Stimulated activated CD8-positive, alpha-beta memory T cell treated with anti-CD3 and anti-CD28 coated beads, Interleukin-7, amount 100 ng/mL, for 24 hours (primary cell): ENCODE results near the gene SMIM21.

ENCODE experiments used
- DNase-seq: peaks from one replicate; pipeline ENCODE4 v3.0.0-alpha.2; 2020; ENCODE audit warnings: low read depth

SMIM21 gene

DNA sequence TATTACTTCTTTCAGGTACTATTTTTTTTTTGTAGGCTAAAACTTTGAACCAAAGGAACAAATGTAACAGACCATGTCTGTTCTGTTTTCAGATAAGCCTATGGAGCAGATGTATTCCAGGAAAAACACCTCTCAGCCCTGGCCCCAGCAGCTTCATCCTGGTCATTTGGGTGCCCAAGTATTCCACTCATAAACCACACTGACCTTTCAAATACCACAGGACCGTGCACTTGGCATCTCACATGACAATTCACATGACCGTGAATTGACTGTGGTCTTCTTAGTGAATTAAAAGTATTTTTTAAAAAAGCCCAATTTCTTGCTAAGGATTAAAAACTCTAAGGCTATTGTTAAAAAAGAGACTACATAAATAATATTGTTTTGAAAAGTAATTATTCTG lies 50.2 kb downstream of the SMIM21 start:
- no peak for DNase-seq

DNA sequence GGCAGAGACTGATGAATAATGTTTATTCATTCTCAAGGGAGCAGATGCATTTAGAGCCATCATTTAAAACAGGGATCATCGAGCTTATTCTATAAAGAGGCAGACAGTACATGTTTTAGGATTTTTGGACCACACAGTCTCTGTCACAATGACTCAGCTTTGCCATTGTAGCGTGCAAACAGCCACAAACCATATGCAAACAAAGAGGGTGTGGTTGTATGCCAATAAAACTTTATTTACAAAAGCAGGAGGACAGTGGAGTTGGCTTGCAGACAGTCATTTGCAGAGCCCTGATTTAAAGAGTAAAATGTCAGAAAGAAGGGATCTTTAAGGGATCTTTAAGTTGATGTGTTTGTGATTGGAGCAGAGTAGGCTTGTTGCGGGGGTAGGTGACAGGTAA lies 51.5 kb downstream of the SMIM21 start:
- no peak for DNase-seq

DNA sequence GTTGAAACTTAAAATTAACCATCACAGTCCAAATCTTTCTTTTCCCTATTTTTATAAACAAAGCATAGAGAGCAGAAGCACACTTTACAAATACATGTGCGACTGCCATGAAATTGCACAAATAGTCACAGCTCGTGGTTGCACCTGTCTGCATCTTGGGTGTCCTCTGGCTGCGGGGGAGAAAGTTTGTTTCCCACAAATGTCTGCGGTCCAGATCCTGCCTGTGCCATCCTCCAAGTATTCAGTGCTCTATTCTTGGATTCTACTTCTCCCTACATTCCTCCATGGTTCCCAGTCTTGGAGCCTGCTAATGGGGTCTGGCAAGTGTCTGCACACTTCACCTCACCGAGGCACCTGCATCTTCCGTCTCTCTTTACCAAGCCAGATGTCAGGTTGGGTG lies 52.2 kb downstream of the SMIM21 start:
- DNase-seq, result no peak

DNA sequence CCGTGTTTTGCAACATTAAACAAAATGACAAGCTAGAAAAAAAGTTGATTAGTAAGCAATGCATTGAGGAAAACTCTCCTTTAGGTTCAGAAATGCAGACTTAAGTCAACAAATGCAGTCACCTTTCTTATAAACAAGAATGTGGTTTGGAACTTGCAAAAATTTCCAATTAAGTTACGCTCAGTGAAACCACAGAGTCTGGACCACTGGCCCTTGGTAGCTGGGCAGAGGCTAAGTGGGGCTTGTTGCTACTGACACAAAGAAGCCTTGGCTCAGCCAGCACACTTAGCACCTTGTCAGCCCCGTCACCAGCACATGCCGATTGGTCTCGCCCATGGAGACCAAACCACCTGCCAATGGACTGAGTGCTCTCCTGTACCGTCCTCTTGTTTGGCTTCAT lies 53.0 kb downstream of the SMIM21 start:
- no peak for DNase-seq

DNA sequence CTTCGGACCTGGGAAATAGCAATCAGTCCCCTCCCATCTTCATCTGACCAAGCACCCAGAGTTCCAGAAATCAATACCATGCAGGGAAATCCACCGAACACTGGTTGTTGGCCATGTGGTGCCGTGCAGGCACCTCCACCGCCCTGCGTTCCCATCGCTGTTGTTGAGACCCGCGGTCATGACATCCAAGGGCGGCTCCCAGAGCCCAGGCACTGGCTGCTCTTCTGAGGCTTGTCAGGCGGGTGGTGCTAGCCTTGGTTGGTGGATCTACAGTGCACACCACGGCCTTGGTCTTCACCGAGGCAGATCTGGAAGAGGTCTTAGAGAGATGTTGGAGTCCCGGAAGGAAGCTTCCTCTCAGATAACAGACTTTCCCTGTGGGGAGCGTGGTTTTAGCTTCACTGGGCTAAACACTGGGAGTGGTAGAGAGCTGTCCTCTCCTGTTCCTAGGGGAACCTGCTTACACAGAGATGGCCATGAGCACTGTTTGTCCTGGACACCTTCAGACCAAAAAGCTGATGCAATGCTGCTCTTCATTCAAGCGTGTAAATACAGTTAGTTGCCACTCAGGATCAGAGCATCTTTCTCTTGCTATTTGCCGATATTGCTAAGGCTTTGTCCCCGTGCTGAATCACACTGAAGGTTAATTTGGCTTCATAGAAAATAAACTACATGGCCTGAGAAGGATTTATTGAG lies 58.3 kb downstream of the SMIM21 start:
- no peak for DNase-seq

DNA sequence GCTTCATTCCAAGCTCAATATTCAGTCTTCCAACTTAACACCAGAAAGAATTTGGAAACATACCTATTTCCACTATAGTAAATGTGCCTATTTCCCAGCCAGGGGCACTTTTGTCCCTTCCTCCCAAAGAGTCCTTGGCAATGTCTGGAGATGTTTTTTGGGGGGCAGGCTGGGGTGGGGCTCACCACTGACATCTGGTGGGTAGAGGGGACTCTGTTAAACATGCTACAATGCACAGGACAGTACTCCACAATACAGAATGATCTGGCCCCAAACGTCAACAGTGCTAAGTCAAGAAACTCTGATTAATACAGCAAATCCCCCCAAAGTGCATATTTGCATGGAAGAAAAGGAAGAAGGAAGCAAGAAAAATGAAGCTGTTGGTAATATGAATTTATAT lies 61.7 kb downstream of the SMIM21 start:
- DNase-seq, result no peak

DNA sequence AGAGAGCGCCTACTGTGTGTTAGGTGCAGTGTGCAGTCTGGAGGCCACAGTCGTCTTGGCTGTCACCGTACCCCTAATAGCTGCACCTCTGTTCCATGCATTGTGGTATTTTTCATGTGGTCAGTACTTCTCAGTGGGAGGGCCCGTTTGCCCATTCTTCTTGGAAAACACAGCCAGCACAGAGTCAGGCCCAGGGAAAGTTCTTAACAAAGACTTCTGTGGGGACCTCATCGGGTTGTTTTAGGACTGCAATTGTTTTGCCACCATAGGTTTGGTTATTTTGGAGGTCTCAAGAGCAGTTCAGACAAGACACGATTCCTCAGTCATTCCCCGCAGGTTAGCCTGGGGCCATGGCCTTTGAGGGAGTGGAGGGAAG lies 62.3 kb downstream of the SMIM21 start:
- DNase-seq, result no peak

DNA sequence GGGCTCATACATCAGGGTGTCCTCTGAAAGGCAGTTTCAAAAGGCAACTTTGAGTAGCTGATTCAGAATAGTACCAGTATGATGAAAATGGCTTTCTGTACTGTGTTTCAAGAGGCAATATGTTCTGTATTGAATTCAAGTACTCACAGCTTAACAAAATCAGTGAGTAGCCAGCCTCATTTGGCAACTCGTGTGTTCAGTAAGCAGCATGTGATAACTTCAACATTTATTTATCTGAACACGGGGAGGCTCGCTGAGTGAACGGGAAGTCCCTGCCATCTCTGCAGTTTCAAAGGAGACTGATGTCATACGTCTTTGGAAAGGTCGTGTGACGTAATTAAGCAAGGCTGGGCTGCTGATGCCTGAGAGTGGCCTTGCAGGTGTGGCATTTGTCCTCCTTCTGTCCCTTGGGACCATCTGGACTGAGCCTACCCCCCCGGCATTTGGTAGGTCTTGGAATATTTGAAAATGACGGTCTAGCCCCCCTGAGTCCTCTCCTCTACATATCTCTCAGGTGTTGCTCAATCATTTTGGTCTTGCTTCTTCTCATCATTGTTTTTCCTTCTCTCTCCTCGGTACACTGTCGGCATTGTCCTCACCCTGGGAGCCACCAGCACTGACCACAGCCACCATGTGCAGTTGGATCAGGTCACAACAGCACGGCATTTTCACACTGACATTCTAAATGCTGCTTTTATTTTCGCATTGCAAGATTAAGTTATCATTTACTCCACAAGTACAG lies 62.8 kb downstream of the SMIM21 start:
- no peak for DNase-seq

DNA sequence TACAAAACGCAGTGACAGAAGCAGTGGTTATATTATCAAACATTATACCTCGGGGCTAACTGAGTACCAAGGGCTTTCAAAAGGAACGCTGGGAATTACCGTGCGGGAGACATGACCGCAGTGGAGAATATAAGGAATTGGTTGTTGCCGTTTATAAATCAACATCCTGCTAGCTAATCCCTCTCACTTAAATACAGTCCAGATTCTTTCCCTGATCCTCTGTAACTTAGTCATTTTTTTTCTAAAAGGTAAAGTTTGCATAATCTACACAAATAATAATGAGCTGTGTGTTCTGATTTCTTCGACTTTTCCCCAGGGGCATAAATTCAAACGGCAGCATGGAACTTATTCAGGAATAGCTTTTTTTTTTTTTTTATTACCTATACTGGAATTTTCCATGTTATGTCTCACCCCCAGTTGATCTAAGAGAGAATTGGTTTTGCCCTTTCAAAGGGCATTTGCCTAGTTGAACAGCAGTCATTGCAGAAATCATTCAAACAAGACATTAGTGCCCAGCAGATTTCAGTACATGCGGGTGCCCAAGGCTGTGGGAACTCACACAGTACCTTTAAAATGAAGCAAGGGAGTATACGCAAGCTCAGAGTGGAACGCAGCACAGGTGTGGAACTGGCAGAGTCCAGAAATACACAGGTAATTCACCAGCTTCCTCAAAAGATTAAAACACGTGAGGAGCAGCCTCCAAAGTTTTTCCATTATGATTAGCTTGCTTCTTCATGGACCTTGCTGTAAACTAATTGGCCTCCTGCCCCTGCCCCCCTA lies 63.9 kb downstream of the SMIM21 start:
- DNase-seq, result no peak

DNA sequence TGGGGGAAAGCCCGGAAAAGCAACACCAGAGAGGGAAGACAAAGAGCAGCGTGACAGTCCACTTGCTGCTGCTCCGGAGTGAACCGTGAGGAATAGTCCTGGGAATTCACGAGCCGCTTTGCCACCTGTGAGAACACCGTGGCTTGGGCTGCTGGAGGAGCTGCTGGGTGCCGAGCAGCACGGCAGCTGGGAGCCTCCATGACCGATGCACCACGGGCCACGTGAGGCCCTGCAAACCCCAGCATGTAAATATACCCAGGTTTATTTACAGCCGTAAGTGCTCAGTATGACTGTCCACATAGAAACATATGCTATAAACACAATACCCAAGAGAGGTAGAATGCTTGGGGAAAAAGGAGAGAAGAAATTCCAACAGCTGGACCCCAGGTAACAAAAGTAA lies 65.1 kb downstream of the SMIM21 start:
- no peak for DNase-seq

DNA sequence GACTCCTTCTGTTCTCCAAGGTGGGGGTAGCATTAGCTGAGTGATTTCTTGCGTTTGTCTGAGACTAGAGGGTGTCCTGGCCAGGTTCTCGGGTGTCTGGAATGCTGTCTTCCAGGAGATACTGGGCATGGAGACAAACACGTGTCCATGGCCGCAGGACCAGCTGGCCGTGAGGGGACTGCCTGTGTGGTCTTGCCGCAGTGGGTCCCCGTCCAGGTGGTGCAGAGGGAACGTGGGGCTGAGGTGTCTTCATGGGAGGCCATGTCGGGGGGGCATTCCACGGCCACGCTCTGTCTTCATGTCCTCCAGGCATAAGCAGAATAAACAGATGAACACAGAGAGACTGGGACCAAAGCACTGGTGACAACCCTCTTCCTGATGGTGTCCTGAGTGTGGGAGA lies 66.6 kb downstream of the SMIM21 start:
- no peak for DNase-seq

DNA sequence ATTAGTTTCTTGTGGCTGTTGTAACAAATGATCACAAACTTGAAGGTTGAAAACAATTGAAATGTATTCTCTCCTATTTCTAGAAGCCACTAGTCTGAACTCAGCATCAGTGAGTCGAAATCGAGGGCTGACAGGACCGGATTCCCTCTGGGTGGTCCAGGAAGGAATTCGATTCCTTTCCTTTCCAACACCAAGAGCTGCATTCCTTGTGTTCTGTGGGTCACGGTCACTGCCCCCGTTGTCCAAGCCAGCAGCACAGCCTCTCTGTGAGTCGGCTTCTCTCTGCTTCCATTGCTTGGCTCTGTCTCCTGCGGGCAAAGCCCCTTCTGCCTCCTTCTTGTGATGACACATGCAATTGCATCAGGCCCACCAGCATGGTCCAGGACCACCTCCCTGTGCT lies 67.3 kb downstream of the SMIM21 start:
- no peak for DNase-seq
